Measurements from ENCODE around the gene PDE6H.

GRCh38 chr12:15014708-15015107, 41.9 kb downstream of the PDE6H start:
- no peak for TF ChIP-seq CTCF (conservative IDR thresholded peaks at IDR 0.05 in 1 of 2, IDR thresholded peaks at IDR 0.05 in 1 of 2; ENCODE audit: low read depth in 1 of 2, low read length in 2 of 2)
- no peak for TF ChIP-seq EZH2 (IDR thresholded peaks at IDR 0.05; ENCODE audit: low read length, missing control alignments)
